MCF 10A (cell line): ENCODE data around the gene CYP4A22. TPM values are rescaled to one million over a fixed set of nuclear protein-coding genes. Genes with fewer than 3 reads are reported as not detected.

Experiments used
- BruUV-seq: library from RNA; stranded (reverse); fragments of 400-500 nt; replicated peaks from 2 replicates; lab custom pipeline; 2021; lab: Mats Ljungman, UMichigan
- CTCF ChIA-PET: fragments of 300-600 bp; sonication (Branson Sonifier 250); formaldehyde crosslinking; extraction: SDS; loops from one replicate; lab custom pipeline; 2021; ENCODE audit warnings: antibody characterized with exemption, inconsistent platforms; lab: Yijun Ruan, JAX
- POLR2A ChIA-PET: fragments of 300-600, 350-650 bp; sonication (Branson Sonifier 250); formaldehyde crosslinking; extraction: SDS; loops from one replicate; lab custom pipeline; 2020; ENCODE audit warnings: antibody characterized with exemption, inconsistent platforms; lab: Yijun Ruan, JAX
- DNase-seq: peaks from one replicate; pipeline ENCODE4 v3.0.0-alpha.2; 2018; ENCODE audit not compliant: unreplicated experiment
- H3K27ac Mint-ChIP-seq: one replicate; pipeline ENCODE4 v1.8.0; 2022; ENCODE audit warnings: mild to moderate bottlenecking, low read depth, mixed read lengths; ENCODE audit not compliant: unreplicated experiment
- H3K27me3 Mint-ChIP-seq: one replicate; pipeline ENCODE4 v1.8.0; 2022; ENCODE audit warnings: mixed read lengths; ENCODE audit not compliant: insufficient read depth, unreplicated experiment
- H3K36me3 Mint-ChIP-seq: one replicate; pipeline ENCODE4 v1.8.0; 2022; ENCODE audit warnings: mild to moderate bottlenecking, moderate library complexity, mixed read lengths; ENCODE audit not compliant: insufficient read depth, unreplicated experiment
- H3K4me1 Mint-ChIP-seq: one replicate; pipeline ENCODE4 v1.8.0; 2022; ENCODE audit warnings: mixed read lengths; ENCODE audit not compliant: insufficient read depth, unreplicated experiment
- H3K4me3 Mint-ChIP-seq: one replicate; pipeline ENCODE4 v1.8.0; 2022; ENCODE audit warnings: mild to moderate bottlenecking, moderate library complexity, mixed read lengths; ENCODE audit not compliant: unreplicated experiment
- H3K9me3 Mint-ChIP-seq: one replicate; pipeline ENCODE4 v1.8.0; 2022; ENCODE audit warnings: mixed read lengths; ENCODE audit not compliant: unreplicated experiment
- intact Hi-C: fragments of 100-400 bp; cut with micrococcal nuclease; formaldehyde crosslinking; loops from 2 replicates; pipeline ENCODE4 v1.14.1; 2022
- total RNA-seq: library from RNA; stranded (reverse); gene quantifications from 2 replicates; pipeline ENCODE4 v1.2.3, GENCODE V29; 2022
- TF ChIP-seq, protein P1 (sequence below): fragments of 200-600 bp; IDR thresholded peaks from one replicate; pipeline ENCODE4 v1.8.0; 2022; ENCODE audit warnings: antibody characterized with exemption, mild to moderate bottlenecking; ENCODE audit not compliant: unreplicated experiment

The CYP4A22 gene
- total RNA-seq, 1 experiment from 2014 or later, result not detected

DNA sequence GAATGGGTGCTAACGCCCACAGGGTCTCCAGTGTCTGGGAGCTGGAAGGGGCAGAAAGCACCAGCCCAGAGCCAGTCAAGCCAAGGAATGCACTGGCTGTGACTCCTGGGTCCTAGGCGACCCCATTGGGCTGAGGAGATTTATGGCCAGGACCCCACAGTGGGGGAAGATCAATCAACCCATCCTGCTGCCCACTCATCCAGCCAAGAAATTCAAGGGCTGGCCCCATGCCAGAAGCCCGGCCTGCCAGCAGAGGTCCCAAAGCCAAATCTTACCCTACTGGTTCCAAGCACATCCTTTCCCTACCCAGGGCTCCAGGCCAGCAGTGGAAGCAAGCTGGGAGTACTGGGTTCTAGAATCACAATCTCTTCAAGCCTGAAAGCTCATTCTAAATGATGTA lies 59.4 kb downstream of the CYP4A22 start:
- TF ChIP-seq, protein P1, sequence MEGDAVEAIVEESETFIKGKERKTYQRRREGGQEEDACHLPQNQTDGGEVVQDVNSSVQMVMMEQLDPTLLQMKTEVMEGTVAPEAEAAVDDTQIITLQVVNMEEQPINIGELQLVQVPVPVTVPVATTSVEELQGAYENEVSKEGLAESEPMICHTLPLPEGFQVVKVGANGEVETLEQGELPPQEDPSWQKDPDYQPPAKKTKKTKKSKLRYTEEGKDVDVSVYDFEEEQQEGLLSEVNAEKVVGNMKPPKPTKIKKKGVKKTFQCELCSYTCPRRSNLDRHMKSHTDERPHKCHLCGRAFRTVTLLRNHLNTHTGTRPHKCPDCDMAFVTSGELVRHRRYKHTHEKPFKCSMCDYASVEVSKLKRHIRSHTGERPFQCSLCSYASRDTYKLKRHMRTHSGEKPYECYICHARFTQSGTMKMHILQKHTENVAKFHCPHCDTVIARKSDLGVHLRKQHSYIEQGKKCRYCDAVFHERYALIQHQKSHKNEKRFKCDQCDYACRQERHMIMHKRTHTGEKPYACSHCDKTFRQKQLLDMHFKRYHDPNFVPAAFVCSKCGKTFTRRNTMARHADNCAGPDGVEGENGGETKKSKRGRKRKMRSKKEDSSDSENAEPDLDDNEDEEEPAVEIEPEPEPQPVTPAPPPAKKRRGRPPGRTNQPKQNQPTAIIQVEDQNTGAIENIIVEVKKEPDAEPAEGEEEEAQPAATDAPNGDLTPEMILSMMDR, result no peak
- intact Hi-C loops, result no loop called here
- no peaks in the 10 kb centered on the region for H3K36me3 Mint-ChIP-seq
- ChIA-PET CTCF (interaction anchor here (0.7 to 1.2 kb wide), 4 partner anchors 31 to 241 kb away, joined by 3 to 4 read pairs (median 4); no protein-coding TSS in a partner anchor), POLR2A (interaction anchor here (1.0 kb wide), 1 partner anchor 67 kb away, joined by 5 read pairs; no protein-coding TSS in a partner anchor)
- BruUV-seq, result no TSS peak
- no peaks in the 10 kb centered on the region for H3K9me3 Mint-ChIP-seq
- no peak overlapping the region for H3K4me3 Mint-ChIP-seq
- peaks cover 10% of the 10 kb centered on the region for H3K27me3 Mint-ChIP-seq
- H3K4me1 Mint-ChIP-seq, result peaks cover 13% of the 10 kb centered on the region
- no peak for DNase-seq
- H3K27ac Mint-ChIP-seq, result no peak overlapping the region

GRCh38 chr1:47198214-47198613 lies 61.0 kb downstream of the CYP4A22 start:
- H3K4me1 Mint-ChIP-seq, result no peaks in the 10 kb centered on the region
- no peak for DNase-seq
- H3K9me3 Mint-ChIP-seq, result peaks cover 4% of the 10 kb centered on the region
- no peak overlapping the region for H3K27ac Mint-ChIP-seq
- BruUV-seq, result no TSS peak
- H3K36me3 Mint-ChIP-seq, result no peaks in the 10 kb centered on the region
- TF ChIP-seq, protein P1, result no peak
- H3K4me3 Mint-ChIP-seq, result no peak overlapping the region
- H3K27me3 Mint-ChIP-seq, result peaks cover 10% of the 10 kb centered on the region
- ChIA-PET POLR2A (interaction anchor here (1.6 kb wide), 1 partner anchor 8 kb away, joined by 5 read pairs; the partner anchor contains the start of gene PDZK1IP1), CTCF (interaction anchor here (0.6 to 1.4 kb wide), 3 partner anchors 8 to 524 kb away, joined by 3 to 4 read pairs (median 4); partner anchors contain the start of gene PDZK1IP1)
- intact Hi-C loops, result no loop called here

Other genes with a start within 250 kb of the CYP4A22 start
- not detected in 2 replicates for gene CYP4A11, start 196.0 kb upstream of the CYP4A22 start, total RNA-seq
- gene CYP4X1, start 113.8 kb upstream of the CYP4A22 start, total RNA-seq, result 0.81 and 1.2 TPM in 2 replicates
- not detected in 2 replicates for gene CYP4Z1, start 70.2 kb upstream of the CYP4A22 start, total RNA-seq
- 17.9 and 19.6 TPM in 2 replicates for gene PDZK1IP1, start 52.6 kb downstream of the CYP4A22 start, total RNA-seq
- not detected in 2 replicates for gene TAL1, start 94.8 kb downstream of the CYP4A22 start, total RNA-seq
- gene STIL, start 176.7 kb downstream of the CYP4A22 start, total RNA-seq, result 8.8 and 12.6 TPM in 2 replicates
- 106 and 113 TPM in 2 replicates for gene CMPK1, start 196.3 kb downstream of the CYP4A22 start, total RNA-seq